HG02588 (cell line): ENCODE measurements around the gene CDKAL1.
"Not testable (repeated sequence)": the region's sequence is repeated elsewhere in the genome, so short reads cannot be mapped to it uniquely, and the experiment has no call there.

Experiments
- ATAC-seq: cut with Tn5 transposase; IDR thresholded peaks from one replicate; pipeline ENCODE4 v1.9.1; 2021; ENCODE audit warnings: mild to moderate bottlenecking, moderate library complexity; ENCODE audit not compliant: unreplicated experiment

Gene CDKAL1

DNA sequence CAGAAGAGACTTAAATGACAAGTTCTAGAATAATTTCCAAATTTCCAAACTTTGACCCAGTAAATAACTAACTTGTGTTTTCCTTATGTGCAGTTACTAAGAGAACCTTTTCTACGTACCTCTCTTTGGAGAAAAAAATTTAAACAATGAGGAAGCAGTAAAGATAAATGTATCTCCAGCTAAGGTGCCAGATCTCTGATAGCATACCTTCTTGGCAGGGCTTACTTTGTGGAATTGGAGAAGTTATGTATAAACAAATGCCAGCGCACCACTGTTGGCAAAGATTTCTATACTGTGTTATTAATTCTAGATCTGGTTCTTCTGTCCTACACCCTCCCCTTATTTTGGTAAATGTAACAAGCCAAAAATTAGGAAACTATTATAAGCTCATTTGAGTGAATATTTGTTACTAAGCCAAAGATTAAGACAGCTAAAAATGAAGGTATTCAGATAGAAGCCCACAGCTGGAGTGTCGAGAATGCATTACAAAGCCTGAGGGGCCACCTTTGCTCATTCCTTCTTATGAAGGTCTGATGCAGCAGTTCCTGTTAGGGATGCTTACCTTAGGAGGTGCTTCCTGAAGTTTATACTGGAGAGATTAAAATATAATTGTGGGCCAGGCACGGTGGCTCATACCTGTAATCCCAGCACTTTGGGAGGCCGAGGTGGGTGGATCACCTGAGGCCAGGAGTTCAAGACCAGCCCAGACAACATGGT is 686.2 kb downstream of the CDKAL1 start:
- ATAC-seq: no peak

DNA sequence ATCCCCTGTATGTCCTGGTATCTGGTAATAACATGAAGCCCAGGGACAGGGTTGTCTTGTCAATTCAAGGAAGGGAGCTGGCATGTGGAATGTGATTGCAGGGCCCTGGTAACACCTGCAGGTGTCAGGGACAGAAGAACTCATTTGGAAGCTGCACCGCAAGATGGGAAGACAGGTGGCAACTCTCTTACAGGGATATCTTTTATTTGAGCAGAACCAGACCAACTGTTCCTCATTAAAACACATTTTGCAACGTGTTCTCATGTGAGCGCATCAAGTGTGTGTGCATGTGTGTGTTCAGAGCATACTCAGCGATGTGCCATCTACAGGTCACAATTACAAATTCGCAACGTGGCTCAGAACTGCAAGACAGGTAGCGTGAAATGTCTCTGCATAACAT is 688.4 kb downstream of the CDKAL1 start:
- no peak for ATAC-seq

DNA sequence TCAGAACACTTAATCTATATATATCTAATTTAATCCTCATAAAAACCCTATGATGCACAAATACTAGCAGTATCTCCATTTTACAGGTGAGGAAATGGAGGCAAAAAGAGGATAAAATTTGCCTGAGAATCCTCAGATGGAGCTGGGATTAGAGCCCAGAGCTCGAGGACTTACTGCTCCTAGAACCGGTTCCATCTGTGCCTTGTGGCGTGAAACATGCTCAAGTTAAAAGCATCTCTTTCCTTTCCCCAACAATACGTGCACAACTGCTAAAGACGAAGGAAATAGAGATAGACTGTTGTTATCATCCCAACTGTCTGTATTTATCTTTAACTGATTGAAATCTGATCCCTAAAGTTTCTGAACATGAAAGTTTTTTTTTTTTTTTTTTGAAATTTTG is 691.7 kb downstream of the CDKAL1 start:
- no peak for ATAC-seq

DNA sequence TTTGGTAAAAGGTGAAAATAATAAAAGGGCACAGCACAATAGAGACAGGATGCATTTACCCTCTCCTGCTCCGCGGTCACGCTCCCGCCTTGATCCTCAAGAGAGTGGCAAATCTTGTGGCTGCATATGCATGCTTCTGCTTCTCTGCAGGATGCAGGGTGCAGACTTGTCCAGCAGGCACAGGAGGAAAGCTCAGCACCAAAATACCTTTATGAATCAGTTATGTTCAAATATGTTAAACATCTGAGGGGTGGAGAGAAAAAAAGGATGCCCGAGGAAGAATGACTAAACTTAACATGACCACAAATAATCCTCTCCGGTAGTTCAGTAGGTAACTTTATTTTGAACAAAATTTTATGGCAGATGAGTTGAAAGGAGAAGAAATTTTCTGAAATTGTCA is 693.2 kb downstream of the CDKAL1 start:
- no peak for ATAC-seq

DNA sequence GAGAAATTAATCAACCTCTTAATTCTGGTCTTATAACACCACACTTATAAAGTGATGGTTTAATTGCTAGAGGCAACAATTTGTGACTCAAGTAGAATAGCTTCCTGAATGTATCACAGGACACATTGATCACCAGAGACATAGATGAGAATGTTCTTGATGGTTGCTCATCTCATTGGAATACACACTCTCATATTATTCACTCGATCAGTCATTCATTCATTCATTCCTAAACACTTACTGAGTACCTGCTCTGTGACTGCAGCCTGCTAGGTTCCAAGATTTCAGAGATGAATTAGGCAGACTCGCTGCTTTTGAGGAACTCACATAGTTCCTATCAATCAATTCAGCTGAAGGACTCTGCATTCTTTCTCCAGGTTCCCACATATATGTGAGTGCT is 694.2 kb downstream of the CDKAL1 start:
- ATAC-seq: no peak

DNA sequence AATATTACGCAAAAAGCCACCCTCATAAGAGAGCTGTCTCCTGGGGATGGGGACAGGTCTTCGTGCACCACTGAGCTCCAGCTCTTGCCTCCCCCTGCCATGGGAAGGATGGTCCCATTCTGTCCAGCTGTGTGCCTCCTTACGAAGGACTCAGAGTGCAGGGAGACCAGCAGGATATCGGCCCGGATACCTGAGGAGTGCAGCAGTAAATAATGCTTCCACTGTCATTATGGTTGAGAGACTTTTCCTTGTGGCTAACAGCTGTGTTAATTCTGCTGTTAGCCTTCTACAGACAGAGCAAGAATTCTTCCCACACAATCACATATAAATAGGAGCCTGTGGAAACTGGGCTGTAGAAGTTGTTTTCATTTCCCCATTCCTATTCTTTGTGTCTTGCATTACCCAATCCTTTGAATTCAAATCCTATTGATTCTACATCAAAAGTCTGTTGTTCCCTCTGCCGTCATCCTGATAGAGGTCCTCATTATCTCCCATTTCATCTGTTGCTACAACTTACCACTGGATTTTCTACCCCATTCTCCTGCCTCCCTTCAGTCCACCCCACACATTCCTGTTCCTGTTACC is 694.7 kb downstream of the CDKAL1 start:
- ATAC-seq: no peak

DNA sequence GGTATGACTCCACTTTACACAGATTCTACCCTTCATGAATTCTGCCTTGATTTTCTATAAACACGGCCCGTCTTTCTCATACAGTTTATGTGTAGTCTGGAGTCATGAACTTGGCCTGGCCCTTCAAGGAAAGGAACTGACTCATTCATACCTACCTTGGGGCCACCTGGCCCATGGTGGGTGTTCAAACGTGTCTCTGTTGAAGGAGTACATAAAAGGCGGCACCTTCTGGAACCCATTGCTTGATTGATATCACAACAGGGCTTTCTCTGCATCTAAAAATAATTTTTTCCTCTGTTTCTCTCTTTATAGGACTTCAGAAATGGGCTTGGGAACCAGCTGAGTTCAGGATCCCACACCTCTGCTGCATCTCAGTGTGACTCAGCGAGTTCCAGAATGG is 696.3 kb downstream of the CDKAL1 start:
- no peak for ATAC-seq

DNA sequence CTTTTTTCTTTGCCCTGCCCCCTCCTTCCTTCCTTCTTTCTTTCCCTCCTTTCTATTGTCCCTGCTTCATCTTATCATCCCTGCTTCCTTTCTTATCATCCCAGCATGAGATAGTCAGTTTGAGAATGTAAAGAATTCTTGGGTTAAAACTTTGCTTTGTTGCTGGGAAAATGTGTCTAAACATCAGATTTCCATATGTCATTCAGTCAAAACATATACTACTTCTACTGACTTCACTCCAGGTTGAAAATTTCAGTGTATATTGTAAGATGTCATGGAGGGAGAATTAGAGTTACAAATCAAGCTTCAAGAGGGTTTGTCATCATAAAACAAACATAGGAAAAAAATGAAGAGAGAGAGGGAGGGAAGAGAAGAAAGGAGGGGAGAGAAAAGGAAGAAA is 700.9 kb downstream of the CDKAL1 start:
- ATAC-seq: no peak

DNA sequence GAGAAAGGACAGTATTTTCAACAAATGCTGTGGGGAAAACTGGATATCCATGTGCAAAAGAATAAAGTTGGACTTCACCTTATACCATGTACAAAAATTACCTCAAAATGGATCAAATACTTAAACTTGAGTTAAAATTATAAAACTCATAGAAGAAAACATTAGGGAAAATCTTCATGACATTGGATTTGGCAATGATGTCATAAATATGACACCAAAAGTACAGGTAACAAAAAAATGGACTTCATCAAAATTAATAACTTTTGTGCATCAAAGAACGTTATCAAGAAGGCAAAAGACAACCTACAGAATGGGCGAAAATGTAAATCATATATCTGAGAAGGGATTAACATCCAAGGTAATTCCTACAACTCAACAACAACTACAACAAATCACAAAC is 704.0 kb downstream of the CDKAL1 start:
- no peak for ATAC-seq

DNA sequence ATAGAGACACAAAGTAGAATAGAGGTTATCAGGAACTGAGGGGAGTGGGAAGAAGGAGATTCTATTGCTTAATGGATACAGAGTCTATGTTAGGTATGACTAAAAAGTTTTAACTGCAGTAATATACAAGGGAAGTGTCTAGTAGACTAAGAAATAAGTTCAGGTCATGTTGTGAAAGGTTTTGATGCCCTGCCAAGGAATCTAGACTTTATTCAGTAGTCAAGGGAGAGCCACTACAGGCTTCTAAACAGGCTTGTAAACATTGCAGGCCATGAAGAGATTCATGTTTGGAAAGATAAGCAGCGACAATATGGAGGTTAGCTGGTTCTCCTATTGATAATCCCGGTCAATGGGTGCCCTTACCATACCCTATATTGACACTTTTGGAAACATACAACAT is 706.5 kb downstream of the CDKAL1 start:
- ATAC-seq: no peak

DNA sequence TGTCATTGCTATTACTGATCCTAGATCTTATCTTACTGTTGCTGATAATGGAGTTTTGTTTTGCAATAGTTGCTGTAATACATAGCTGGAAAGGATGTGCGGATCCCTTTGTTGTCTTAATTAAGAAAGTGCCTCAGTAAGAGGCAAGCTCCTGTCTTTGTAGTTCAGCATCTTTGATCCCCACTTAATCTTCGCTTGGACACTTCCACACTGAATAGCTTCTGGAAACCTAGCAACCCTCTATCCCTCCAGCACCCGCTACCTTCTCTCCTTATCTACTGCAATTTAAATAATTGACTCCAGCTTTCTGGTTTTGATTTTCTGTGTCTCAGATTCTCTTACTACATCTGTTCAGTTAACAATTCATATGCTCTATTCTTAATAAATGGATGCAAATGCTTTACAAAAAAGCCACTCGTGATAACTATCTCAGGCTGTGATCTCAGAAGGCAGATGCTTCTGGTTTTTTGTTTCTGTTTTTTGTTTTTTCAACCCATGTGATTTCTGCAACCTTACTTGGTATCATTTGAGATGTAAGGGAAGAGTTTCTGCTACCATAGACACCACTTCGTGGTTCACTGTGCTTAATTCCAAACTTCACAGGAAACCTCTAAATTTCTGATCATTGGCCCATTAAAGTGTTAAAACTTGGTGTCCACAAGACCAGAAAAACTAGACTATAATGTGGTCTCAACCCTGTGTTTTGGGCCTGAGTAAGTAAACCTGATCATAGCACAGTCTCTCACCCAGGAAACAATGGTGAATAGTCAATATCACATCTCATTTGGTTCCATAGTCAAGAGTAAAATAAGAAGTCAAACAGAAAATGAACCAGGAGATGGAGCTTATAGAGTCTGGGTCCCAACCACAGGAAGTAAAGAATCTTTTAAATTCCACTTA is 707.2 kb downstream of the CDKAL1 start:
- no peak for ATAC-seq

DNA sequence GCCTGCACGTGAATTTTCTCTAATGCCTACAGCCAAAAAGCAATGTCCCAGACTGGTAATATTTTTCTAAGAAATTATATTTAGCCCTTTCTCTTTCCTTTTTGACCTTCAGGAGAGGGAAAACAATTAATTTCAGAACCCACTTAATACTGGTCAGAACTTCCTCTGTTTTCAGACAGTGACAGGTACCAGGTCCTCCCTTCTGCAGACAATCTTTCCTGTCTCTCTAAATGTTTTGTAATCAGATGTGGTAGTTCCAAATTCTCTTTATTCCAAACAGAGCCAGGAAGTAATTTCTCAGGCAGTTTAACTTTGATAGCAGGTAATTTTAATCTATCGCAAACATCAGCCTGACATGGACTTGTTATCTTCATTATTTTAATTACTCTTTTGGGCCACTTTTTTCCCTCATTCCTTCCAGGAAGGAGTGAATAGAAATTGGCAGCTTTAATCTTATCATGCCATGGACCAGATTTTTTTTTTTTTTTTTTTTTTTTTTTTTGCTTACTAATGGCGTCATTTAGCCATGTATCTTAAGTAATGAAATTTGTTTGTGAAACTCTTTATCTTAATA is 710.7 kb downstream of the CDKAL1 start:
- ATAC-seq: no peak

DNA sequence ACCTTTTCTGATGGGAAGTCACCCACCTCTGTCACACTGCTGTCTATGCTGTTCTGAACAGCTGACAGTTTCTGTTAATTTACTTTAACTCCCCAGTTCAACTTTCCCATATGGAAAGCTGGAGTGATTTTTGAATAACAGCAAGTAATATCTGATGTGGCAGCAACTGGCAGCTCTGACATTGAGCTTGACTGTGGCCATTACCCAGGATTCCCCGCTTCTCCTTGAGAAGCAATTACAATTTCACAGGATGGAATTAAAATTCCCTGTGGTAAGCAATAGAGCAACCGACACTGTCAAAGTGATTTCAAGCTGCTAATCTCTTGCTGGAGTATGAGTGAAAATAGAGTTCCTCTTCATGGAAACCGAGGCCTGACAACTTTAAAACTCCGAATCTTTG is 711.2 kb downstream of the CDKAL1 start:
- no peak for ATAC-seq

DNA sequence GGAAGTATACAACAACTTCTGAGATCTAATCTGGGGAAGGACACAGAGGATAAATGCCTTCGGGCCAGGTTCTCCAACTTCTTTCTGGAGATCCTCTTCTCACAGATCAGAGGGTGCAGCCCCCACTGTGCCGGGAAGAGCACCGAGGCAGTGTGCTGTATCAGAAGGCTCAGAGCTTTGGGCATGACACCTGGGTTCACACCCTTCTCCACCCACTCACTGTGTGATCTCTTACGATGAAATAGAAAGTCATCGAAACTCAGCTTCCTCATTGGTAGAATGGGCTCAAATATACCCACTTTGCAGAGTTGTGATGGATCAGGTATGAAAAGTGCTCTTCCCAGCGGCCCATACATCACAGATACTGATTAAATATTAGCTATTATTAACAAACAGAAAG is 711.8 kb downstream of the CDKAL1 start:
- no peak for ATAC-seq

DNA sequence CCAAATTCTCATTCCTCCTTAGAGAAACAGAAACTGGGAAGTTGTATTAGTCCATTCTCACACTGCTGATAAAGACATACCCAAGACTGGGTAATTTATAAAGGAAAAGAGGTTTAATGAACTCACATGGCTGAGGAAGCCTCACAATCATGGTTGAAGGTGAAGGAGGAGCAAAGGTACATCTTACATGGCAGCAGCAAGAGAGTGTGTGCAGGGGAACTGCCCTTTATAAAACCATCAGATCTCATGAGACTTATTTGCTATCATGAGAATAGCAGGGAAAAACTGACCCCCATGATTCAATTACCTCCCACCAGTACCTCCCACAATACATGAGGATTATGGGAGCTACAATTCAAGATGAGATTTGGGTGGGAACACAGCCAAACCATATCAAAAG is 720.2 kb downstream of the CDKAL1 start:
- ATAC-seq: not testable (repeated sequence)

DNA sequence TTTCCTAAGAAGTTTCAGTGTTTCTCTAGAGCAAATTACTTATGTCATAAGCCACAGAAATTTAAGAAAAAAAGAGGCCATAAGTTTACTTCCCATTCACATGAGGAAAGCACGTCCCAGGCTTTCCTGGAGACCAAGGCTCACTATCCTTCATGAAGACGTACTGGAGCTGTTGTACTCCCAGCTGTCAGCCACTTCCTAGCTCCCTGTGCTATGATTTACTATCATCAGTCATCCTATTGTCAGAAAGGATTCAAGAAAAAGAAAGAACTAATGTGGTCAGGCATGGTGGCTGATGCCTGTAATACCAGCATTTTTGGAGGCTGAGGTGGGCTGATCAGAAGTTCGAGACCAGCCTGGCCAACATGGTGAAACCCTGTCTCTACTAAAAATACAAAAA is 721.9 kb downstream of the CDKAL1 start:
- ATAC-seq: no peak

DNA sequence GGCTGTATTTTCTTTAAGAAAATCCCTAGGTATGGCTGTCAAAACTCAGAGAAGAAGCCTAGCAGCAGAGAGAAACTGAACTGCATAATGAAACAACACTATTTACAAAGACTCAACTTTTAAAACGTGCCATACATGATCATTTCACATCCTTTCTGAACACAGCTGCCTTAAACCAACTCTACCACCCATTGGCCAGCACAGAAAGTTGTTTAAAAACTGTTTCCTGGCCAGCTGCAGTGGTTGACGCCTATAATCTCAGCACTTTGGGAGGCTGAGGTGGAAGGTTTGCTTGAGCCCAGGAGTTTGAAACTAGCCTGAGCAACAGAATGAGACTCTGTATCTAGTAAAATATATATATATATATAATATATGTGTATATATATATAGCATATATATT is 722.9 kb downstream of the CDKAL1 start:
- no peak for ATAC-seq

DNA sequence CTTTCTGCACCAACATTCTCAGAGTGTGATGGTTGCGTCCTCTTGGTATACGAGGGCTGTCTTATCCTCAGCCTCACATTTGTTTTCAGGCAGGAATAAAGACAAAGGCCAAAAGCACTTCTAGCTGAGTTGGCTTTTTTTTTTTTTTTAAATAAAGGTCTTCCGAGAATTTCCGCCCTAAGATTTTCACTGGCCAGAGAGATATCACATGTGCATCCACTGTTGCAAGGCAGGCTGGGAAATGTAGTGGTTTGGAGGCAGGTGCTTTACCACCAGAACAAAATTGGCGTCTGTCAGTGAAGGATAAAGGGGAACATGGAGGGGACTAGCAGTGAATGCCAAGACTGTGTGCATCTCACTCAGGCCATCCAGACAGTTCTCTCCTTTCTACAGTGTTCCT is 724.4 kb downstream of the CDKAL1 start:
- no peak for ATAC-seq

DNA sequence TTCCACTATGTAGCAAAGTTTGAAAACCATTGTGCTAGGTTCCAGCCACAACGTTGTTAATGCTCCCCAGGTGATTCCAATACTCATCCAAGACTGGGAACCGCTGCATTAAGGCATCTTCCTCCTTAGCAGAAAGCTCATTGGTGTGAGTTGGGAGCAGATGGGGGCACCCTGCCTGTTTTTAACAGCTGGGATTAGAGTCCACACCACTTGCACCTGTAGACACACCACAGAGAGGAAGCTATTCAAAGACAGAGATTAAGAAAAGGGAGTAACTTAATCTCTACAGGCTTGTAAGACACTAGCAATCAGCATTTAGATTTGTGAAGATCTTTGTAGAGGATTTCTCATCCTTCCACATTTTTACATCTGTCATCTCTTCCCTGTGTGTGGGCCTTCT is 725.4 kb downstream of the CDKAL1 start:
- ATAC-seq: no peak

DNA sequence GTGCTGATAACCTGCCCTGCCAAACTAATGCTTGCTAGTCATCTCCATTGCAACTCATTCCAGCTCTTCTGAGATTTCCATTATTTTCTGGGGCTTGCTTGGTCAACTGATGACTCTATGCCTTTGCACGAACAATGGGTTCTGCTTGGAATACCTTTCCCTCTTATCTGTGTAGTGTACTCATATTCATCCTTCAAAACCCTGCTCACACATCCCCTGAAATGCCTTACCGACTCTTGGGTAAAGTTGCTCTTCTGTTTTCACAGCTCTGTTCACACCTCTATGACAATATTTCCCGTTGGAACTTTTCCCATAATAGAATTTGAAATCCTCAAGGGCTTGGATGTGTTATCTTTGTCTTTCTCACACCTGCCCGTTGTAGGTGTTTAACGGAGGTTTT is 728.2 kb downstream of the CDKAL1 start:
- ATAC-seq: no peak

DNA sequence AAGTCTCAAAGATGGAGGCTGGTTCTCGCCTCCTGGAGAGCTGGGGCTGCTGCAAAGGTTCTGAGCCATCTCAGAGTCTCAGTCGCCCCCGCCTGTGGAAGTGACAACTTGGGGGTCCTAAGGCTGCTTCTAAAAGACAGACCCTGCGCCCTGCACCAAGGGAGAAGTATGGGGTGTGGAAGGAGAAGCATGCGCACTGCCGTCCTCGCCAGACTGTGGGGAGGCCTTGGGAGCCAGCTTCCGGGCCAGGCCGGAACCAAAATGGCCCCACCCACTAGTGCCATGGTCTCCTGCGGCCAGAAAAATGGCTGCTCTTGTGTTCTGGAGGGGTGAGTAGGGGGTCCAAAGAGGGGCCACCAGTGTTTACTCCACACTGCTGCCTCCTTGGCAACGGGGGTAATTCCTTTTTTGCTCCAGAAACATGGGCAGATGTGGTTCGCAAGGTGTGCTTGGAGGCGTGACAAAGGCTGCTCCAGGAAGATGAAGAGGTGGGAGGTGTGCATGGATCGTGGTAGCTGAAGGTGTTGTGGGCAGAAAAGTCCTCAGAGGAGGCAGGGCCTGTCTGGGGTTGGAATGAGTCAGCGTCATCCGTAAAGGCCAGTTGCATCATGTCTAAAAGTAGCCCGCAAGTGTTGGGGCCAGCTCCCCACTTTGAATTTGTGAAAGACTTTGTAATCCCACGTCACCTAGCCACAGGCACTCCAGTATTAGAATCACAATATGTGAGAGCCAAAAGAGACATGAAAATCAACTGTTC is 729.5 kb downstream of the CDKAL1 start:
- ATAC-seq: no peak
